Measurements from ENCODE around the gene NEK4. TPM values are rescaled to one million over a fixed set of nuclear protein-coding genes. Genes with fewer than 3 reads are reported as not detected.

Gene NEK4
- total and polyA plus RNA-seq, 5 donors from 2014 or later, result 6.3 to 13.9 (median 7.7) TPM

GRCh38 chr3:52721002-52721729 is 49.6 kb downstream of the NEK4 start:
- H3K4me3 Mint-ChIP-seq, result peak overlapping the region in 3 of 4 donors; percentile 18 to 76 (median 74)
- ATAC-seq (ENCODE audit: low read depth in 2 of 2), result peak; percentile 50 to 53

GRCh38 chr3:52719618-52720017 is 51.1 kb downstream of the NEK4 start:
- peaks cover 9% of the 10 kb centered on the region for H3K36me3 Mint-ChIP-seq
- H3K9me3 Mint-ChIP-seq, result peaks cover 0 to 5% (median 0%) of the 10 kb centered on the region in 7 donors
- Histone ChIP-seq H3K36me3 (ENCODE audit: control insufficient read depth, insufficient read depth, low read length) (no peaks in the 10 kb centered on the region), H3K9me3 (ENCODE audit: control insufficient read depth in 2 of 2, low read length in 2 of 2) (no peaks in the 10 kb centered on the region), H3K27ac (ENCODE audit: insufficient read depth, low read length, poor library complexity, severe bottlenecking) (no peak overlapping the region), H3K4me3 (ENCODE audit: low read depth, low read length) (no peak overlapping the region), H3K4me1 (ENCODE audit: control insufficient read depth, insufficient read depth, low read length, poor library complexity, severe bottlenecking) (peaks cover 15% of the 10 kb centered on the region), H3K27me3 (ENCODE audit: control insufficient read depth, insufficient read depth, low read length) (no peaks in the 10 kb centered on the region)
- DNase-seq (no peak), ATAC-seq (ENCODE audit: low read depth in 2 of 2) (no peak)
- no peaks in the 10 kb centered on the region for H3K27me3 Mint-ChIP-seq
- no peak overlapping the region for H3K4me3 Mint-ChIP-seq
- H3K4me1 Mint-ChIP-seq, result peaks cover 10 to 22% (median 12%) of the 10 kb centered on the region in 4 donors
- peak overlapping the region in 1 of 3 donors; percentile 88 for H3K27ac Mint-ChIP-seq

More at GRCh38 chr3:52721002-52721729, 49.6 kb downstream of the NEK4 start:
- peaks cover 0 to 5% (median 0%) of the 10 kb centered on the region in 7 donors for H3K9me3 Mint-ChIP-seq
- peaks cover 9% of the 10 kb centered on the region for H3K36me3 Mint-ChIP-seq
- H3K4me1 Mint-ChIP-seq, result peaks cover 10 to 22% (median 12%) of the 10 kb centered on the region in 4 donors
- Histone ChIP-seq H3K27ac (ENCODE audit: insufficient read depth, low read length, poor library complexity, severe bottlenecking) (peak overlapping the region; percentile 18), H3K4me3 (ENCODE audit: low read depth, low read length) (peak overlapping the region; percentile 20), H3K27me3 (ENCODE audit: control insufficient read depth, insufficient read depth, low read length) (no peaks in the 10 kb centered on the region), H3K4me1 (ENCODE audit: control insufficient read depth, insufficient read depth, low read length, poor library complexity, severe bottlenecking) (peaks cover 15% of the 10 kb centered on the region), H3K9me3 (ENCODE audit: control insufficient read depth in 2 of 2, low read length in 2 of 2) (no peaks in the 10 kb centered on the region), H3K36me3 (ENCODE audit: control insufficient read depth, insufficient read depth, low read length) (no peaks in the 10 kb centered on the region)
- DNase-seq, result peak in 2 of 3 donors; percentile 28 to 50
- H3K27ac Mint-ChIP-seq, result peak overlapping the region; percentile 12 to 88 (median 62)
- H3K27me3 Mint-ChIP-seq, result no peaks in the 10 kb centered on the region

GRCh38 chr3:52715714-52716305 is 54.9 kb downstream of the NEK4 start:
- Mint-ChIP-seq H3K27me3 (no peaks in the 10 kb centered on the region), H3K4me1 (peaks cover 6 to 11% (median 7%) of the 10 kb centered on the region in 4 donors), H3K36me3 (peaks cover 4% of the 10 kb centered on the region), H3K4me3 (no peak overlapping the region), H3K27ac (no peak overlapping the region), H3K9me3 (peaks cover 0 to 5% (median 0%) of the 10 kb centered on the region in 7 donors)
- ATAC-seq (ENCODE audit: low read depth in 2 of 2), result no peak
- no peak overlapping the region for H3K4me3 ChIP-seq (ENCODE audit: low read depth, low read length)
- H3K27ac ChIP-seq (ENCODE audit: insufficient read depth, low read length, poor library complexity, severe bottlenecking), result no peak overlapping the region
- peaks cover 3% of the 10 kb centered on the region for H3K36me3 ChIP-seq (ENCODE audit: control insufficient read depth, insufficient read depth, low read length)
- H3K27me3 ChIP-seq (ENCODE audit: control insufficient read depth, insufficient read depth, low read length), result no peaks in the 10 kb centered on the region
- no peaks in the 10 kb centered on the region for H3K9me3 ChIP-seq (ENCODE audit: control insufficient read depth in 2 of 2, low read length in 2 of 2)
- H3K4me1 ChIP-seq (ENCODE audit: control insufficient read depth, insufficient read depth, low read length, poor library complexity, severe bottlenecking), result peaks cover 7% of the 10 kb centered on the region
- DNase-seq, result no peak

- Histone ChIP-seq H3K4me1 (ENCODE audit: control insufficient read depth, insufficient read depth, low read length, poor library complexity, severe bottlenecking) (no peaks in the 10 kb centered on the region), H3K4me3 (ENCODE audit: low read depth, low read length) (no peak overlapping the region), H3K36me3 (ENCODE audit: control insufficient read depth, insufficient read depth, low read length) (peaks cover 3% of the 10 kb centered on the region), H3K27ac (ENCODE audit: insufficient read depth, low read length, poor library complexity, severe bottlenecking) (no peak overlapping the region), H3K27me3 (ENCODE audit: control insufficient read depth, insufficient read depth, low read length) (no peaks in the 10 kb centered on the region), H3K9me3 (ENCODE audit: control insufficient read depth in 2 of 2, low read length in 2 of 2) (no peaks in the 10 kb centered on the region)
- peaks cover 0 to 2% (median 0%) of the 10 kb centered on the region in 7 donors for H3K9me3 Mint-ChIP-seq
- peaks cover 2% of the 10 kb centered on the region for H3K36me3 Mint-ChIP-seq
- ATAC-seq (ENCODE audit: low read depth in 2 of 2) (no peak), DNase-seq (no peak)
- H3K27me3 Mint-ChIP-seq, result no peaks in the 10 kb centered on the region
- no peak overlapping the region for H3K4me3 Mint-ChIP-seq
- peaks cover 0 to 3% (median 0%) of the 10 kb centered on the region in 4 donors for H3K4me1 Mint-ChIP-seq
- no peak overlapping the region for H3K27ac Mint-ChIP-seq
Measured at GRCh38 chr3:52714335-52715302, 56.1 kb downstream of the NEK4 start.

GRCh38 chr3:52712291-52713212 is 58.2 kb downstream of the NEK4 start:
- H3K27me3 Mint-ChIP-seq, result no peaks in the 10 kb centered on the region

GRCh38 chr3:52710512-52710911 is 60.2 kb downstream of the NEK4 start:
- peaks cover 0 to 2% (median 0%) of the 10 kb centered on the region in 7 donors for H3K9me3 Mint-ChIP-seq
- peak overlapping the region; percentile 2 for H3K27ac ChIP-seq (ENCODE audit: insufficient read depth, low read length, poor library complexity, severe bottlenecking)
- no peak overlapping the region for H3K4me3 Mint-ChIP-seq
- no peaks in the 10 kb centered on the region for H3K9me3 ChIP-seq (ENCODE audit: control insufficient read depth in 2 of 2, low read length in 2 of 2)
- peaks cover 18% of the 10 kb centered on the region for H3K4me1 ChIP-seq (ENCODE audit: control insufficient read depth, insufficient read depth, low read length, poor library complexity, severe bottlenecking)
- peaks cover 3% of the 10 kb centered on the region for H3K36me3 Mint-ChIP-seq
- DNase-seq, result no peak
- no peak overlapping the region for H3K4me3 ChIP-seq (ENCODE audit: low read depth, low read length)
- ATAC-seq (ENCODE audit: low read depth in 2 of 2), result no peak
- H3K36me3 ChIP-seq (ENCODE audit: control insufficient read depth, insufficient read depth, low read length), result peaks cover 16% of the 10 kb centered on the region
- no peak overlapping the region for H3K27ac Mint-ChIP-seq
- peaks cover 4 to 23% (median 16%) of the 10 kb centered on the region in 4 donors for H3K4me1 Mint-ChIP-seq
- H3K27me3 Mint-ChIP-seq, result no peaks in the 10 kb centered on the region
- no peaks in the 10 kb centered on the region for H3K27me3 ChIP-seq (ENCODE audit: control insufficient read depth, insufficient read depth, low read length)

More at GRCh38 chr3:52712291-52713212, 58.2 kb downstream of the NEK4 start:
- Mint-ChIP-seq H3K27ac (peak overlapping the region in 2 of 3 donors; percentile 12 to 51), H3K36me3 (peaks cover 3% of the 10 kb centered on the region), H3K4me1 (peaks cover 3 to 9% (median 6%) of the 10 kb centered on the region in 4 donors), H3K9me3 (peaks cover 0 to 2% (median 0%) of the 10 kb centered on the region in 7 donors), H3K4me3 (no peak overlapping the region)
- no peak for DNase-seq
- Histone ChIP-seq H3K9me3 (ENCODE audit: control insufficient read depth in 2 of 2, low read length in 2 of 2) (no peaks in the 10 kb centered on the region), H3K27ac (ENCODE audit: insufficient read depth, low read length, poor library complexity, severe bottlenecking) (no peak overlapping the region), H3K4me1 (ENCODE audit: control insufficient read depth, insufficient read depth, low read length, poor library complexity, severe bottlenecking) (peaks cover 3% of the 10 kb centered on the region), H3K27me3 (ENCODE audit: control insufficient read depth, insufficient read depth, low read length) (no peaks in the 10 kb centered on the region), H3K36me3 (ENCODE audit: control insufficient read depth, insufficient read depth, low read length) (peaks cover 16% of the 10 kb centered on the region), H3K4me3 (ENCODE audit: low read depth, low read length) (no peak overlapping the region)
- ATAC-seq (ENCODE audit: low read depth in 2 of 2), result no peak

Data from CD4-positive, CD25-positive, alpha-beta regulatory T cell (primary cell).